Placental epithelial cell (primary cell): ENCODE results near the gene EGLN1. TPM values are rescaled to one million over a fixed set of nuclear protein-coding genes. Genes with fewer than 3 reads are reported as not detected.

Experiments
- total RNA-seq: library from RNA; depleted of rRNA; stranded (reverse); fragments of >200 nt; gene quantifications from 2 replicates; pipeline ENCODE4 v1.2.3, GENCODE V29; 2012

EGLN1 gene
- 45.5 and 71.6 TPM in 2 replicates for total RNA-seq

GRCh38 chr1:231421971-231422797 is at the start of gene EGLN1:
Gene EGLN1 (minus strand): TSS chr1:231422287. CDS start chr1:231421888, 399 bp downstream.

GRCh38 chr1:231338270-231339128 is 83.6 kb downstream of the EGLN1 start, which contains the start of gene SPRTN:
Gene SPRTN (plus strand): TSS chr1:231338293. CDS start chr1:231338384, 91 bp downstream.

GRCh38 chr1:231337472-231338269 is 84.4 kb downstream of the EGLN1 start, which contains the start of gene EXOC8:
Gene EXOC8 (minus strand): TSS chr1:231337852. CDS start chr1:231337745, 107 bp downstream.

Other genes with a start within 250 kb of the EGLN1 start
- 26.7 and 39.6 TPM in 2 replicates for gene GNPAT, start 181.1 kb downstream of the EGLN1 start, total RNA-seq
- 22.4 and 25.6 TPM in 2 replicates for gene EXOC8, start 84.4 kb downstream of the EGLN1 start, total RNA-seq
- 18.3 and 22.8 TPM in 2 replicates for gene SPRTN, start 84.0 kb downstream of the EGLN1 start, total RNA-seq
- gene TSNAX, start 106.4 kb upstream of the EGLN1 start, total RNA-seq, result 22.8 and 32.8 TPM in 2 replicates
- 6.6 and 13.7 TPM in 2 replicates for gene DISC1, start 204.5 kb upstream of the EGLN1 start, total RNA-seq